GM12891 (cell line): ENCODE data around the gene FCN1.
"Not testable (repeated sequence)": the region's sequence is repeated elsewhere in the genome, so short reads cannot be mapped to it uniquely, and the experiment has no call there.

Experiments used
- POLR2A ChIP-seq: IDR thresholded peaks from 2 replicates; pipeline ENCODE4 v1.6.1; 2011; ENCODE audit warnings: low read depth, low read length, control low read depth
- POLR2AphosphoS5 ChIP-seq: IDR thresholded peaks from 2 replicates; pipeline ENCODE4 v1.6.1; 2011; ENCODE audit warnings: low read depth, low read length, control low read depth
- TAF1 ChIP-seq: IDR thresholded peaks from 2 replicates; pipeline ENCODE4 v1.6.1; 2011; ENCODE audit warnings: low read depth, low read length, control low read depth

- not testable (repeated sequence) for TF ChIP-seq POLR2A, TAF1, POLR2AphosphoS5
These were observed 60.3 kb downstream of the FCN1 start for GRCh38 chr9:134857451-134857850.
